ENCODE measurements around the gene CYP3A4. TPM values are rescaled to one million over a fixed set of nuclear protein-coding genes. Genes with fewer than 3 reads are reported as not detected.
"Not testable (repeated sequence)": the region's sequence is repeated elsewhere in the genome, so short reads cannot be mapped to it uniquely, and the experiment has no call there.

CYP3A4 gene
- total and polyA plus RNA-seq, 9 of the 15 experiments (the other 6 are each of a cell fraction or from before 2014, with no cell fraction given): 0.07 to 0.08 TPM; not detected in 7

GRCh38 chr7:99803118-99803517, 19.1 kb upstream of the CYP3A4 start:
- H3K9me3 ChIP-seq (replicated peaks; ENCODE audit: control insufficient read depth, insufficient read depth, low read depth, low read length); BruUV-seq (replicated peaks): not testable (repeated sequence)

GRCh38 chr7:99801407-99801806, 17.4 kb upstream of the CYP3A4 start:
- H3K9me3 ChIP-seq (replicated peaks; ENCODE audit: control insufficient read depth, insufficient read depth, low read depth, low read length); BruUV-seq (replicated peaks); H3K4me3 ChIP-seq; intact Hi-C loops (cut with micrococcal nuclease); H3K4me1 ChIP-seq (replicated peaks in 1 of 2; ENCODE audit: control insufficient read depth in 2 of 2, insufficient read depth in 2 of 2, low read length in 2 of 2); H4K20me1 ChIP-seq (replicated peaks; ENCODE audit: control insufficient read depth, insufficient read depth, low read length); H3K4me2 ChIP-seq (ENCODE audit: insufficient read depth, low read length); H3K9ac ChIP-seq (ENCODE audit: insufficient read depth in 1 of 2, low read depth in 2 of 2, low read length in 2 of 2); in situ Hi-C loops (cut with MboI); H3K9me1 ChIP-seq (ENCODE audit: control insufficient read depth, insufficient read depth, low read length); ATAC-seq; H3K27ac ChIP-seq (ENCODE audit: extremely low read depth, low read depth, low read length); H3K36me3 ChIP-seq (ENCODE audit: control insufficient read depth, insufficient read depth, low read length); DNase-seq (ENCODE audit: extremely low read depth in 1 of 4, low spot score in 3 of 4); H3K79me2 ChIP-seq (ENCODE audit: control insufficient read depth, insufficient read depth, low read length); CTCF ChIA-PET (ENCODE audit: low intra/inter-chr PET ratio); H2AFZ ChIP-seq (ENCODE audit: low read depth, low read length); H3K27me3 ChIP-seq (ENCODE audit: control insufficient read depth in 2 of 2, insufficient read depth in 2 of 2, low read length in 2 of 2); FAIRE-seq: not testable (repeated sequence)
- WGBS (ENCODE audit: insufficient coverage, low coverage, missing lambda C conversion rate): 11% methylated on average over 1 of the region's 3 CpGs
- TF ChIP-seq ZNF507 (tag; conservative IDR thresholded peaks at IDR 0.05) (peak; percentile 95), ZNF354B (CRISPR knock-in tag; IDR thresholded peaks at IDR 0.05) (peak; percentile 55; the same call in 1 of the 2 replicates)
- POLR2A ChIA-PET: interaction anchor here (0.9 kb wide), 1 partner anchor 12 kb away, joined by 3 read pairs; no protein-coding TSS in a partner anchor

More at GRCh38 chr7:99803118-99803517, 19.1 kb upstream of the CYP3A4 start:
- FAIRE-seq; intact Hi-C loops (cut with micrococcal nuclease); H4K20me1 ChIP-seq (replicated peaks; ENCODE audit: control insufficient read depth, insufficient read depth, low read length); H3K4me3 ChIP-seq; H3K4me2 ChIP-seq (ENCODE audit: insufficient read depth, low read length); H3K27ac ChIP-seq (ENCODE audit: extremely low read depth, low read depth, low read length); POLR2A ChIA-PET; DNase-seq (ENCODE audit: extremely low read depth in 1 of 4, low spot score in 3 of 4); H3K36me3 ChIP-seq (ENCODE audit: control insufficient read depth, insufficient read depth, low read length); H2AFZ ChIP-seq (ENCODE audit: low read depth, low read length); H3K9me1 ChIP-seq (ENCODE audit: control insufficient read depth, insufficient read depth, low read length); H3K9ac ChIP-seq (ENCODE audit: insufficient read depth in 1 of 2, low read depth in 2 of 2, low read length in 2 of 2); ATAC-seq; H3K27me3 ChIP-seq (ENCODE audit: control insufficient read depth in 2 of 2, insufficient read depth in 2 of 2, low read length in 2 of 2); CTCF ChIA-PET (ENCODE audit: low intra/inter-chr PET ratio); in situ Hi-C loops (cut with MboI); H3K79me2 ChIP-seq (ENCODE audit: control insufficient read depth, insufficient read depth, low read length): not testable (repeated sequence)
- 46% methylated on average over 6 of the region's 6 CpGs for WGBS (ENCODE audit: insufficient coverage, low coverage, missing lambda C conversion rate)
- peaks cover 7 to 15% of the 10 kb centered on the region in 2 experiments; a peak in 4 of 5 replicates for H3K4me1 ChIP-seq (replicated peaks in 1 of 2; ENCODE audit: control insufficient read depth in 2 of 2, insufficient read depth in 2 of 2, low read length in 2 of 2)

All from K562 (cell line).